Loucy (cell line): Measurements from ENCODE around the gene KAT8.

Source experiments
- EZH2phosphoT487 ChIP-seq: fragments of 200-600 bp; IDR thresholded peaks from 2 replicates; pipeline ENCODE4 v1.6.1; 2018; ENCODE audit warnings: antibody characterized with exemption, mild to moderate bottlenecking, moderate library complexity, borderline replicate concordance
- TF ChIP-seq, protein P1 (sequence below): fragments of 200-600 bp; sonication (generic); conservative IDR thresholded peaks from 2 replicates; pipeline ENCODE4 v1.5.1; 2014; ENCODE audit warnings: mild to moderate bottlenecking, antibody characterized with exemption, low read length

DNA sequence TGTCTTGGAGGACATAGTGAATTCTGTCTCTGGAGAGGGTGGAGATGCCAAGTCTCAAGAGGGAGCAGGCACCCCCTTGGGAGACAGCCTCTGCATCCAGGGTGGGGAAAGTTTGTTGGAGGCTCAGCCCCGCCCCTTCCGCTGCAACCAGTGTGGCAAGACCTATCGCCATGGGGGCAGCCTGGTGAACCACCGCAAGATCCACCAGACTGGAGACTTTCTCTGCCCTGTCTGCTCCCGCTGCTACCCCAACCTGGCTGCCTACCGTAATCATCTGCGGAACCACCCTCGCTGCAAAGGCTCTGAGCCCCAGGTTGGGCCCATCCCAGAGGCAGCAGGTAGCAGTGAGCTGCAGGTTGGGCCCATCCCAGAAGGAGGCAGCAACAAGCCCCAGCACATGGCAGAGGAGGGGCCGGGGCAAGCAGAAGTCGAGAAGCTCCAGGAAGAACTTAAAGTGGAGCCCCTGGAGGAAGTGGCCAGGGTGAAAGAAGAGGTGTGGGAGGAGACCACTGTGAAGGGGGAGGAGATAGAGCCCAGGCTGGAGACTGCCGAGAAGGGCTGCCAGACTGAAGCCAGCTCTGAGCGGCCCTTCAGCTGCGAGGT, 38.0 kb upstream of the KAT8 start:
- TF ChIP-seq, protein P1, sequence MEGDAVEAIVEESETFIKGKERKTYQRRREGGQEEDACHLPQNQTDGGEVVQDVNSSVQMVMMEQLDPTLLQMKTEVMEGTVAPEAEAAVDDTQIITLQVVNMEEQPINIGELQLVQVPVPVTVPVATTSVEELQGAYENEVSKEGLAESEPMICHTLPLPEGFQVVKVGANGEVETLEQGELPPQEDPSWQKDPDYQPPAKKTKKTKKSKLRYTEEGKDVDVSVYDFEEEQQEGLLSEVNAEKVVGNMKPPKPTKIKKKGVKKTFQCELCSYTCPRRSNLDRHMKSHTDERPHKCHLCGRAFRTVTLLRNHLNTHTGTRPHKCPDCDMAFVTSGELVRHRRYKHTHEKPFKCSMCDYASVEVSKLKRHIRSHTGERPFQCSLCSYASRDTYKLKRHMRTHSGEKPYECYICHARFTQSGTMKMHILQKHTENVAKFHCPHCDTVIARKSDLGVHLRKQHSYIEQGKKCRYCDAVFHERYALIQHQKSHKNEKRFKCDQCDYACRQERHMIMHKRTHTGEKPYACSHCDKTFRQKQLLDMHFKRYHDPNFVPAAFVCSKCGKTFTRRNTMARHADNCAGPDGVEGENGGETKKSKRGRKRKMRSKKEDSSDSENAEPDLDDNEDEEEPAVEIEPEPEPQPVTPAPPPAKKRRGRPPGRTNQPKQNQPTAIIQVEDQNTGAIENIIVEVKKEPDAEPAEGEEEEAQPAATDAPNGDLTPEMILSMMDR: no peak
- no peak for TF ChIP-seq EZH2phosphoT487
